Body of pancreas (tissue), 4 donors: ENCODE data around the gene KLHL15.

Source experiments
- CTCF ChIP-seq, 7 experiments: fragments of 450-650 bp in 4 of 7; fragments of 200-600 bp in 3 of 7; sonication (generic) in 3 of 7; IDR thresholded peaks; one replicate each; pipeline ENCODE4 v1.5.1; 2016 to 2019; ENCODE audit warnings: antibody characterized with exemption in 7 of 7
- POLR2A ChIP-seq, 3 donors: fragments of 450-650 bp; IDR thresholded peaks; one replicate each; pipeline ENCODE4 v1.6.1; 2016; ENCODE audit warnings: antibody characterized with exemption in 3 of 3, mild to moderate bottlenecking in 2 of 3

GRCh38 chrX:24027985-24028384 lies 999 bp upstream of the KLHL15 start:
- TF ChIP-seq CTCF (IDR thresholded peaks at IDR 0.05) (no peak), POLR2A (IDR thresholded peaks at IDR 0.05) (no peak)
